Posterior cingulate gyrus (tissue), 11 donors: Measurements from ENCODE around the gene BCAR3.

Experiments used
- DNase-seq, 10 donors: peaks; one replicate each; pipeline versions ENCODE4 v3.0.0 to v3.0.0-alpha.2; 2020 to 2021; ENCODE audit warnings: mixed read lengths in 3 of 10
- intact Hi-C: fragments of 100-400 bp; cut with DNase I; formaldehyde crosslinking; loops from one replicate; pipeline ENCODE4 v1.15.1; 2023

BCAR3 gene

DNA sequence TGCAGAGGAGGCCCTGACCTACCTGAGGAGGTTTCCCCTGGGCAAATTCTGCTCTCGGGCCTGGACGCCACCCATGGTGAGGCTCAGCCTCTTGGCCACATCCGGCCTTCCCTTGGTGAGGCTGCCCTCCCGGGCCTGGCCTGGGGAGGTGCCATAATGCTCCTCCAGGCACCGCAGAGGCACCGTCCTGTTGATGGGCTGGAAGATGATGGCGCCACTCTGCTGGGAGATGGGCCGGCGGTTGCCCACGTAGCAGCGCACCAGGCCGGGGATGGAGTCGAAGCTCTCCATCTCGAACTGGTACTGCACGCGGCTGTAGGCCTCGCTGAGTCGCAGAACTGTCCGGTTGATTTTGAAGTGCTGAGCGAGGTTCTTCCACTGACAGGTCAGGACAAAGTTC, 92.7 kb downstream of the BCAR3 start:
- intact Hi-C loops: no loop called here
- DNase-seq: no peak

DNA sequence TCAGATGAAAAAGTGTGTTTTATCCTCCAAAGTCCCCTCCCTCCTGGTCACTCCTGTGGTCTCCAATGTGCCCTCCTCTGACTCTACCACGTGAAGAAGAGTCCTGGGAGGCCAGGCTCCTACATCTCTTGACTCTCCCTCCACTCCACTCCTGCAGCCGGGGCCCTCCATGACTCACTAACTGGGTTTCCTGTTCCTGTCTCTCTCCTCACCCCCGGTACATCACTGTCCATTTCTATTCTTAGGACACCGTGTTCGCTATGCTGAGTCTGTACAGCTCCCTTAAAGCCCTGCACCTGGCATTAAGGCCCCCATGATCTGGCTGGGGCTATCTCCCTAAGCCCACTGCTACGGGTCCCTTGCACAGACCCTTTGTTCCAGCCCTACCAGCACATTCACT, 93.4 kb downstream of the BCAR3 start:
- DNase-seq: no peak
- intact Hi-C loops: no loop called here

DNA sequence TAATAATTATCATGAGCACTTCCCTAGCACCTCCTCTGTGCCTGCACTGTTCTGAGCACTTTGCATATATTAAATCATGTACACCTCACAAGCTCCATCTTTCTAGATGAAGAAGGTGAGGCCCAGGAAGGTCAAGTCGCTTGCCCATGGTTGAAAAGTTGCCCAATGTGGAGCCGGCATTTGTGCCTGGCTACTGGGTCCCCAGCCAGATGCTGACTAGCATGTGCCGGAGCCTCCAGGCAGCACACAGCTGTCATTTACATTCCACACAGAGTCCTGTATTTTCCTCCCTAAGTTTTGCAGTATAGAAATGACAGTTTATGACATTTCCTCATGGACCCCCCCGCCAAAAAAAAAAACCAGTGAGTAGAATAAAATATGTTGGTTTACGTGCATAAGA, 94.3 kb downstream of the BCAR3 start:
- DNase-seq: no peak

DNA sequence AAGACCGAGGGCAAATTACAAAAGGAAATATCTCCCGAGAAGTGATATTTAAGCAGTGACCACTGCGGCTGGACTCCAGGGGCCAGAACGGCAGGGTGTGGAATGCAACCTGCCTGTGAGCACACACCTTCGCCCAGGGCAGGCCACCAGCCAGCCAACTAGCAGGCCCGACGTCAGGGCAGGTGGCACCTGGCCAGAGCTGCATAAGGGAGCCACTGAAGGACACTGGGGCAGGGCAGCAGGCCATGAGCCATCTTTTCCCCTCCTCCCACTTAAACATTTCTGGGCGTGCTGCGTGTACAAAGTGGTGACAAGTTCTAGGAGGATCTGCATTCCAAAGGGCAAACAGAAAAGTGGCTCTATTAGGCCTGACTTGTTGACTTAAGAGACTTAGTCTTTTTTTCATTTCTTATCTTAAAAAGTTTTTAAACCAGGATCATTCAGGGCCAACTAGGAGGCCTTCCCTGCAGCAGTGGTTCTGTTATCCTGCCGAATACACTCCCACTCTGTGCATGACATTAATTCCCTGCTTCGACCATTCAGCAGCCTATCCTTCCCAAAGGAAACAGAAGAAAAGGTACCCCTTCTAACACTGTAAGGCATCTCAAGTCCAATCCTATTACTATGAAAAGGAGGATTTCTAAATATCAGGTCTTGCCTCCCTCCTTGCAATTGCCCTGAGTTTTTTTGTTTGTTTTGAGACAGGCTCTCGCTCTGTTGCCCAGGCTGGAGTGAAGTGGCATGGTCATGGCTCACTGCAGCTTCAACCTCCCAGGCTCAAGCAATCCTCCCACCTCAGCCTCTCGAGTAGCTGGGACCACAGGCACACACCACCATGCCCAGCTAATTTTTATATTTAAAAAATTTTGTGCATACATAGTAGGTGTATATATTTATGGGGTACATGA, 96.3 kb downstream of the BCAR3 start:
- intact Hi-C loops: no loop called here
- DNase-seq: peak in 1 of 10 donors; percentile 37

More for the DNA sequence above, 94.3 kb downstream of the BCAR3 start:
- intact Hi-C loops: no loop called here

GRCh38 chr1:93584261-93585003, 97.2 kb downstream of the BCAR3 start:
- intact Hi-C loops: no loop called here
- no peak for DNase-seq

GRCh38 chr1:93581917-93582850, 99.5 kb downstream of the BCAR3 start:
- intact Hi-C loops: no loop called here
- no peak for DNase-seq

DNA sequence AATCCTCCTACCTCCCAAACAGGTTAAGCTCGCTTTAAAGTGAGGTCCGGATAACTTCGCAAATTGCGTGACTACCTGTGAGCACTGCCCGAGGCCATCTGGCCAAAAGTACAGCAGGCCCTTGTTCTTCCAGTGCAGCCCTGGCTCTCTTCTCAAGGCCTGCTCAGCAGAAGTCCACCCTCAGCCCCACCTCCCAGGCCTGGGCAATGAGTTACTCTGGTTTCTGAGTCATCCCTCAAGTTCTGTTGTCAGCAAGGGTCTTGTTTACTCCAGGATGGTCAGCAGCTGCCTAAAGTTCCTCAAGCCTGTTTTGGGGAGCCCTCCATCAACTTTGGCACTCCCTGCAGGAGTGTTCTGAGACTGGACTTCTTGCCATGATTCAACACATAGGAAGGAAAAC, 101.7 kb downstream of the BCAR3 start:
- intact Hi-C loops: no loop called here
- DNase-seq: peak in 1 of 10 donors; percentile 33

DNA sequence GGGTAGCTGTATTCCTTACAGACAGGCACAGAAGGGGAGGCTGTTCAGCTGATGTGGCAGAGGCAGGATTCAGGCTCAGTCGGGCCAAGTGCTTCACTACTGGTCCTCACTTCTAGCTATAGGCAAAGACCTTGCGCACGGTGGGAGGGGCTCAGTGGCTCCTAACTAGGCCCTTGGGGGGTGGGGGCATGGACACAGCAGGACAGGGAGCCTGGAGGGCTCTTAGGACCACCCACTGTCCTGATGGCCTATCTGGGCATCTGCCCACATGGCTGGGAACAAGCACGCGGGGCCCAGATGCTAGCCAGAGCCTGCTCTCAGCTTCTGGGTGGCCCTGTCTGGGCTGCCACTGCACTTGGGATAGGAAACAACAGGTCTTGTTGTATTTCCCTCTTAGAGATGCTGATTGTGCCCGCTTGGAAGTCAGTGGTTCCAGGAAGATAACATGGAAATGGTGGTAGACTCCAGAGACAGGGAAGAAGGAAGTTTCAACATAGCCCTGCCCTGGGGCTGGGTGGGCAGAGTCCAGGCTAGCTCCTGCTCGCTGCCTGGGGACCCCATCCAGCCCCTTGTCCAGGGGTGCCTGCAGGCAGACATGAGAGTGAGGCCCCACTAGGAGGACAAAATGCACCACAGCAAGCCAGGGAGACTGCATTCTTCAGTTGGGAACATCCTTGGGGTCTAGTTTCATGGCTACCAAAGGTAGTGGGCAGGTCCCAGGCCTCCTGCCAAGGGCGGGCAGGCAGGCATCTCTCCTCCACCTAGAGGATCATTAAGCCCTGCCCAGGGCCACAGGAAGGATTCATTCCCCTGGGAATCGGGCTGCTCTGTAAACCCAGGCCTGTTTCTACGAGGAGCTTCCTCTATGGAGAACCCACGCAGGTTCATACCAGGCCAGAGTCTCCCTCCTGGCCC, 102.5 kb downstream of the BCAR3 start:
- intact Hi-C loops: no loop called here
- no peak for DNase-seq

- no peak for DNase-seq
- intact Hi-C loops: no loop called here
Measured at GRCh38 chr1:93578433-93578830, 103.2 kb downstream of the BCAR3 start.

DNA sequence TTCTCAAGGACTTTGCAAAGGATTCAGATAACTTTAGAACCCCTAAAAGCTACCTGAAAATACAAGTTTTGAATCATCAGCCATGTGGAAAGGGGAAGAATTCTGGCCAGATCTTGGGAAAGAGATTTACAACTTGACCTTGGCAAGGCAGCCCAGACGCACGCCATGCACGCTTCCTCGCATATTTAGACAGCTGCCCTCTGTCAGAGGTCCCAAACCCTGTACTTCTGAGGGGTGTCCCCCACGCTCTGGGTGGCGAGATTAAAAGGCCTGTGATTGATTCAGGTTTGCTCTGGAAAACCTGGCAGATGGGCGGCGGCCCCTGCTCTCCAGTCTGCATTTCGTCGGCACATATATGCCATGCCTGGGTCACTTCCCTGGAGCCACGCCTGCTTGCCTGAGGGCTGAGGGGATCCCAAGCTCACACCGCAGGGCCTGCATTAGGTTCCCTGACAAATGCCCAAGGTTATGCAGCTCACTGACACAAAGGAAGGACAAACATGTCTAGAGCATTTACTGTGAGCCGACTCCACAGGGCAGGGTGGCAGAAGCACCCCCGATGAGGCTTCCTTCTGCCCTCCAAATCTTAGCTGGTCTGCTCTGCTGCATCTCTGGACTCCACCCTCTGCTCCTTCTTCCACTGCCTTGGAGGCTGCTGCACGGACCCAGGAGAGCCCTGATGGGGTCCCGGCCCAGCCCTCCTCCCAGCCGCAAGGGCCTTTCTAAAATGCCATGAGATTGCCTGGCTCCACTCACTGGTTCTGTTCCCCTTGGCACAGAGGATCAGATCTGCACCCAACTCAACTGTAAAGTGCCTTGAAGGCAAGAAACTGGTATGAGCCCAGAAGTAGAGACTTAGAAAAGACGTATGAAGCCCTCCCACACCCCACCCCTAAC, 103.9 kb downstream of the BCAR3 start:
- no peak for DNase-seq

DNA sequence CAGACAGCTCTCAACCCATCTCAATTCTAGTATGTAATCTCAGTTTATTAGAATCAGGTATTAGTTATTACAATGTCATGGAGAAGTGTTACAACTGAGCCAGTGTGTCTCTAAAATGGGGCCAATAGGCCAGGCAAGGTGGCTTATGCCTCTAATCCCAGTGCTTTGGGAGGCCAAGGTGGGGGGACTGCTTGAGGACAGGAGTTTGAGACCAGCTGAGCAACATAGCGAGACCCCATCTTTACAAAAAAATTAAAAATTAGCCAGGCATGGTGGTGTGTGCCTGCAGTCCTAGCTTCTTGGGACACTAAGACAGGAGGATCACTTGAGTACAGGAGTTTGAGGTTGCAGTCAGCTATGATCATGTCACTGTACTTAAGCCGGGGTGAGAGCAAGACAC, 104.9 kb downstream of the BCAR3 start:
- intact Hi-C loops: no loop called here

More for the DNA sequence above, 103.9 kb downstream of the BCAR3 start:
- intact Hi-C loops: no loop called here

DNA sequence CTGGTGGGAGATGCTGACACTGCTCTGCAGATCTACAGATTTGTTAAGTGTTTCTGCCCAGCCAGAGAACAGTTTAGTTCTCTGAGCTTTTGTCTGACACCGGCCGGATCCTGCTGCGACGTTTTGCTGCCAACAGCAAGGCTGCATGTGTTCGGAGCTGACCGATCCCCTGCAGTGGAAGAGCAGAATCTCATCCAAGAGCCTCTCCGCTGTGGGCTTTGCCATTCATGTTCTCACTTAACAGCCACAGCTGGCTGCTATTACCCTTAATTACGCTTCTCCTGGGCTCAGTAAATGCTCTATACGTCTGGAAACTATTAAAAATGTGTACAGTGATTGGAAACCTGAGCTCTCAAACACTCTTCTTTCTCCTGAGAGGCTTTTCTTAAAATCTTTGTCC, 105.3 kb downstream of the BCAR3 start:
- DNase-seq: peak in 8 of 10 donors; percentile 26 to 90 (median 54)
- intact Hi-C loops: no loop called here

More for the DNA sequence above, 104.9 kb downstream of the BCAR3 start:
- no peak for DNase-seq

DNA sequence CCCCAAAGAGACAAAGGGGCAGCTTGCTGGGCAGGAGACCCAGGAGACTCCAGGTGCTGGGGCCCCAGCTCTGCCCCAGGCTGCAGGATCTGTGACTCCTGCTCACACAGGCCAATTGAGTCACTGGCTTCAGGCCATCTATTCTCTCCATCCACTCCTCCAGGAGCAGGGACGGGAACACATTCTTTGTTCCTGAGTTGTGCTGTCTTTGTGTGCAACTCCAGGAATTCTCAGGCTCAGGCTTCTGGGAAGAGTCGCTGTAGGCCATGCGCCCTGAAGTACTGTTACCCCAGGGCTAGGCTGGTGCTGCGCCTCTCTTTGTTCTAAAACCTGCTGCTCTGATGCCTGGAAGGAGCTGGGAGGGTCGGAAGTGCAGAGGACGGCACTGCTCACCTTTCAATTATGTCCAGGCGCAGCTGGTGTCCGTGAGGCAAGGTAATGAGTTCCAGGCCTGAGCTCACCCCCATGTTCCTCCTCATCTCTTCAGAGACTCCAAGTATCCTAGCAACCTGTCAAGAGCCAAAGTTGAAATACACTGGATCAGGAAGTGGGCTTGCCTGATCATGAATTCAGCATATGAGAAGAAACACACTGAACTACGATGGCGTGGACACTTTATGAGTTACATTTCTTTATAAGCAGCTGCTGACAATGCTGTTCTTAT, 105.9 kb downstream of the BCAR3 start:
- DNase-seq: no peak
- intact Hi-C loops: no loop called here

GRCh38 chr1:93574991-93575390, 106.6 kb downstream of the BCAR3 start:
- intact Hi-C loops: no loop called here
- no peak for DNase-seq

GRCh38 chr1:93574511-93574910, 107.1 kb downstream of the BCAR3 start:
- no peak for DNase-seq
- intact Hi-C loops: no loop called here

GRCh38 chr1:93573940-93574469, 107.6 kb downstream of the BCAR3 start:
- DNase-seq: no peak
- intact Hi-C loops: no loop called here

DNA sequence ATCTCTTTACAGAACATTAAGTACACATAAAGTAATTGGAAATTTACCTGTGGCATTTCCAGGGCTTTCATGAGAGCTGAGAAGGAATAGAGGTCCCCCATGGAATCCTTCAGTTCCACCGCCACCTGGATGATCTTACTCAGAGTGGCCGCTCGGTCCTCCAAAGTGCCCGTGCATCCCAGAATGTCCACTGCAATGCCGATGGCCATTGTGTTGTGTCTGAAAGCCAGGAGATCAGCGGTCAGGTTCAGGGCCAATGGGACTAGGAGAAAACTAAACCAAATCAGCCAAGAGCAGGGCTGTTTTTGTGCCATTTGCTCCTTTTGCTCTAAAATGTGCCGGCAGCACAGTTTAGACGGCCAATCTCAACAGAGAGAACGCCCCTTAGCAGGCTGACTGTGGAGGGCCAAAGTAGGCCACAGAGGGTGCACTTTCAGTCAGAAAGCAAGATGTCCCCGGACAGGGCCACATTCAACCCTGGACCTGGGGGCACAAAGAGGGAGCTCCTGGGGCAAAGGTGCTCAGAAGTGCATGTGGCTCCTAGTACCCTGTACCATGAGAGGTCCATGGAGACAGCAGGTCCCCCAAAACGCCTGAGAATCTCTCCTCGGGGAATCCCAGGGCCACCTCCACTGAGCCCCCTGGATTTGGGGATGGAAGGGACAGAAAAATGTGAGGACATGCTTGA, 109.9 kb downstream of the BCAR3 start:
- intact Hi-C loops: no loop called here
- no peak for DNase-seq
